ENCODE results near the gene RALGPS2.
"Not testable (repeated sequence)": the region's sequence is repeated elsewhere in the genome, so short reads cannot be mapped to it uniquely, and the experiment has no call there.

Gene RALGPS2

DNA sequence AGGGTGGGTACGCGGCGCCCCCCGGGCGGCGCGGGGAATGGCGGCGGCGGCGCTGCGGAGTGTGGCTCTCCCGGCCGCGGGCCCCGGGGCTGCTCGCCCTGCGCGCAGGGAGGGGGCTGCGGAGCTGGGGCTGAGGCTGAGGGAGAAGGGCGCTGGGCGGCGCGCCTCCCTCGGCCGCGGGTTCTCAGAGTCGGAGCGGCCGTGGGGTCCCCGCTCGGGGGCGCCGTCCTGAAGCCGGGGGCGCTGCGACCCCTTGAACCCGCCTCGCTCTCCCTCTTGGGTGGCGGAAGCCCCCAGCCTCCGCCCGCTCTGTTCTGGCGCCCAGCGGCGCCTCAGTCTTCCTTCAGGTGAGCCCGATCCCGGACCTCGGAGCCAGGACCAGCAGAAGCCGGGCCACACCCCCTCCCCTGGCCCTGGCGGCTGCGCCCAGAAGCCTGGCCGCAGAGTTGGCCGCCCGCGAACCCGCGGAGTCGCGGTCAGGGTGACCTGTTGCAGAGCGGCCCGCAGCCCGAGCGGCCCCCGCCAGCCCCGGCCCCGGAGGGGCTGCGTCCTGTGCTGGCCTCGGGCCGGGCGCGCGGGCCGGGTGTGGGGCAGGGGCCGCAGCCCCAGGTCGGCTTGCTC, 532 bp downstream of the RALGPS2 start:
- peak; percentile 17 for DNase-seq

DNA sequence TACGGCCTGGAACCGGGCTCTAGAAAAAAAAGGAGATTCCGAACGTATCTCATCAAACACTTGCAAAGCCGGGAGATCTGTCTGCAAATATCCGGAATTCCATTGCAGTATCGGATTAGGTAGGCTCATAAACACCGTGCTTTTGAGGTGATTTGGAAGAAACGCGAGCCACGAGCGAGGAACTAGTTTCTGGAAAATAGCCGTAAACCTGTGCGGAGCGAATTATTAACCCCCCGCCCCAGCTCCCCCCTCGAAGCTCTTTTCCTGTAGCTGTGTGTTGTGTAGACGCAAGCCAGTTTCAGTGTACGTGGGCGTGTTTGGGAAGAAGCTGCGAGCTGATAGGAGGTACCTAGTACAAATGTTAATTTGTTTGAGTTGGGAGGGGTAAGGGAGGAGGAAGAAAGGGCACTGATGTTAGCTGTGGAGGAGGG, 1.1 kb downstream of the RALGPS2 start:
- DNase-seq = no peak

DNA sequence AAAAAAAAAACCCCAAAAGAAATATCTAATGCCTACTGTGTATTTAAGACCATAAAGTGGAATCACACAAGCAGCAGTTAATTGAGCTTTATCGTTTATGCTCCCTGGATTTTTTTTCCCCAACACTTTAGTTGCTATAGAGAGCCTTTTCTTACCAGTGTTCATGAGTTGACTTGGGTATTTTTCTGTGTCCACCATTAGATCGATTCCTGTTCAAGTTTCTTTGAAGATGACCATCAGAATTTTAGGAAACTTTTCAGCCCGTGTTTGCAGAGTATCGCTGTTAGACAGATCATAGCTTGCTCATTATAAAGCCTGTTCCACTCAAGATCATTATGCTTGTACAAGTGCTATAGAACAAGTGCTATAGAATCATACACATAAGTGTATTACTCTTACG, 1.5 kb downstream of the RALGPS2 start:
- DNase-seq = no peak

DNA sequence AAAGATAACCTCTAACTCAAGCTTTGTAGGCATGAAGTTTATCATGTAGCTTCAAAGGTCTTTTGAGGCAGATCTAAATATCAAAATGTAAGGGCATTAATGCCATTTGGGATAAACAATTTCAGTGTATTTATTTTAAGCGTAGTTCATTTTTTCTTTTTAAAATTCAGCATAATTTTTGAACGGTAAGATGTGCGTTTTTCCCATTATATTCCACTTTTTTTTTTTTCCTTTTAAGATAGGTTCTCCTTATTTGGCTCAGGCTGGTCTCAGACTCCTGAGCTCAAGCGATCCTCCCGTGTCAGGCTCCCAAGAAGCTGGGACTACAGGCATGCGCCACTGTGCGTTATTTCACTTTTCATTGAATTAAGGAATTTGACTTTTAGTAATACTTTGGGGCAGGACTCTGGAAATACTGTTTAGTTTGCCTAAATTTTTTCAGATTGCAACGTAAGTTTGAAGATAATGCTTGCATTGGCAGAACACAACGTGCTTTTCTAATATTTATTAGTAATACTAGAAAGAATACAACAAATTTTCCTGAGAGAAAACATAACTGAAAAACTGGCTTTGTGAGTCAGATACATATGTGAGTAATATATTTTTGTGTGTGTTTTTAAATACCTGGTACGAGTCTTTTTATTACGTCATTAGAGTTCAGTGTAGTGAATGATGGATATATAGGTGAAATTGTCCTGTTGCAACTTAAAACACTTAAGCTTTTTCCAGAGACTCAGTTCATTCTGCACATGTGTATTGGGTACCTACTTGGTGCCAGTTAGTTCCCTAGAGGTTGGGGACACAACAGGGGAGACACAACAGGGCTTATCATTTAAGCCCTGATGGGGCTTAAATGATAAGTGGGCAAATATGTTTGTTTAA, 2.2 kb downstream of the RALGPS2 start:
- no peak for DNase-seq

DNA sequence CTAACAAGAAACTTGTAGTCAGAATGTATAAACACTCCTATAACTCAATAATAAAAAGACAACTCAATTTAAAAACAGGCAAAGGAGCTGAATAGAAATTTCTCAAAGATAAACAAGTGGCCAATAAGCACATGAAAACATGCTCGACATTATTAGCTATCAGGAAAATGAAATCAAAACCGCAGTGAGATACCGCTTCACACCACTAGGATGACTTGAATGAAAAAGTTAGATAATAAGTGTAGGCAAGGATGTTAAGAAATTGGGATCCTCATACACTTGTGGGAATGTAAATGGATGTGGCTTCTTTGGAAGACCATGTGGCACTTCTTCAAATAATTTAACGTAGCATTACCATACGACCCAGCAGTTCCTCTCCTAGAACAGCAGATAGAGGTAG, 8.9 kb downstream of the RALGPS2 start:
- DNase-seq = no peak

DNA sequence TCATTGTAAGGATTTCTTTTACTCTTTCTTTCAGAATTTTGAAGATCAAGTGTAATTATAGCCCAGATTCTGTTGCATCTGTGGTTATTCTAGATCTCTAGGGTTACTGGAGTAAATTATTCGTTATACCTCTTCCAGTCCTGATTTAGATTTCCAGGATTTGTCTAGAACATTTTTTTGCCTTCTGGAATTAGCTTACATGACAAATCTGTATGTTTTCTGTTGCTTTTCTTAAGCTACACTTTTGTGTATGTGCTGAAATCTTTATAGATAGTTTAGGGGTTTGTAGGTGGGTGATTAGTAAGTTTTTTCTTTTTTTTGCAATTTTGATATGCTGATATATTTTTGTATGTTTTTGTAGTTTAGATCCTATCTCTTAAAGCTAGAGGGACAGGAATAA, 13.7 kb downstream of the RALGPS2 start:
- no peak for DNase-seq

DNA sequence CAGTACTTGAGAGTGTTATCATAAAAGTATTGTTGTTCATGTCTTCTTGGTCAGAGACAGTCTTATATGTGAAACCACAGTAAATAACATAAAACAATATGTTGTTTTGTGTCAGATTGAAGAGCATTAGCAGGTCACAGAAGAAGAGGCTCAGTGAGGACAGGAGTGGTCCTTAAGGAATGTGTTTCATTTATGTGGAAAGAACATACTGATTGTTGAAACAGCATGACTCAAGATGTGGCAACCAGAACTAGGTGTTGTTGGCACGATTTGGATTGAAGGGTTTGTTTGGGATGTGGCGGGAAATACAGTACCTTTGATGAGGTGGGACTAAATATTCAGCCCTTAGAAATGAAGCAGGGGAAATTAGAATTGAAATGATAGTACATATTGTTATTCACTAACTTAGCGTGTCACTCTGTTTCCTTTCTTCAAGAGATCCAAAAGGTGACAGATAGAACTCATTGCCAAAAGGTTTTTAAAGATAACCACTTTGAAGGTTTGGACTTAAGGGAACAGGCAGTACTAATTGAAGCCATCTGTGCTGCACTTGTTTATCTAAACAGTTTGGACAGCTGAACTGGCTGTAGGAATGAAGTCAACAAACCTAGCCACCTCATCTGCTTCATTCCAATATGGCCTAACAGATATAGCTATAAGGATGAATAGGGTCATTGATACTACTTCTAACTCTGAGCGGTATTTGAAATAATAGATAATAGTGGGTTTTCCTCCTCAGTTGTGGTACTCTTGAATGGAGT, 14.4 kb downstream of the RALGPS2 start:
- DNase-seq = no peak

DNA sequence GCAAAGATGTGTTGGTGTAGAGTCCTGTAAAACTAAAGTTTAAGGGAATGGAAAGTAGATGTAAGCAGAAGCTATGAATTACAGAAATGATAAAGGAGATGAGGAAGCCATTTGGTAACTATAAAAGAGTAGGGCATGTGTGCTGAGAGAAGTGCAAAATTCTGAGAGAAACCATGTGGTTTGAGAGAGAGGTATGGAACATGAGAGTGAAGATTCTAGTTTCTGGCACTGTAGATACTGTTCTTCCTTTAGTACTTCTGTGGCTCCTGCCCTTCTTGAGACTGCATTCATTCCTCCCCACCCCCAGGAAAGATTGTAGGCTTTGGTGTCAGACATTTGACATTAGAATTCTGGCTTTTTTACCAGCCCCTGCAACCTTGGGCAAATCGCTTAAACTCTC, 15.4 kb downstream of the RALGPS2 start:
- DNase-seq = no peak

DNA sequence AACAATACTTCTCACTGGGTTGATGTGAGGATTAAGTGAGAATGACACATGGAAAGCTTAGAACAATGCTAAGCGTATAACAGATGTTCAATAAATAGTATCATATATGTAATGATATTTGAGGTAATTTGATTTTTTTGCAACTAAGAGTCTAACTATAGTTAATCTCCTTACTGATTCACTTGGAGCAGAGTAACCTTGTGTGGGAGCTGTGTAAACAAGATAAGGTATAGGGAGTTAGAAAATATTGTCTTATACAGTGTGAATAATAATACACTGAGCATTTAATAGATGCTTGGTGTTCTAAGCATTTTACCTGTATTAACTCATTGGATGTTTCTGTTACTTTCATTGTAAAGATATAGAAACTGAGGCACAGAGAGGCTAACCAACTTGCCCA, 15.9 kb downstream of the RALGPS2 start:
- DNase-seq = no peak

DNA sequence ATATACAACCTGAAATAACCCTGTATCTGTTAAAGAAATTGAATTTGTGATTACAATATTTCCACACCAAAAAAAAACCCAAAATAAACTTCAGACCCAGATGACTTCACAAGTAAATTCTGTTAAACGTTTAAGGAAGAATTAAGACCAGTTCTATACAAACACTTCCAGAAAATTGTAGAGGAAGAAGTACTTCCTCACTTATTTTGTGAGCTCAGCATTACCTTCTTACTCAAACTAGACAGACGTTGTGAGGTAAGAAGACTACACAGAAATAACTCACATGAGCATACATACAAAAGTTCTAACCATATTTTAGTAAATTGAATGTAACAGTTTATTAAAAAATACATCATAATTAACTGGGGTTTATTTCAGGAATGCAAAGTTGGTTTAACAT, 18.8 kb downstream of the RALGPS2 start:
- DNase-seq = no peak

DNA sequence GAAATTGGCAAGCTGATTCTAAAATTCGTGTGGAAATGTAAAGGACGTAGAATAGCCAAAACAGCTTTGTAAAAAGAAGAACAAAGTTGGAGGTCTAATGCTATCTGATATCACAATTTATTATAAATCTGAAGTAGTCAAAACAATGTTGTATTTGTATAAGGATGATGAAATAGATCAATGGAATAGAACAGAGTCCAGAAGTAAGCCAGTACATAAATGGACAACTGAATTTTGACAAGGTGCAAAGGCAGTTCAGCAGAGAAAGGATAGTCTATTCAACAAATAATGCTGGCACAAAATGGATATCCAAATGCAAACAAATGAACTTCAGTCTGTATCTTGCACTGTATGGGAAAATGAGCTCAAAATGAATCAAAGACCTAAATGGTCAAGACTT, 20.2 kb downstream of the RALGPS2 start:
- no peak for DNase-seq

DNA sequence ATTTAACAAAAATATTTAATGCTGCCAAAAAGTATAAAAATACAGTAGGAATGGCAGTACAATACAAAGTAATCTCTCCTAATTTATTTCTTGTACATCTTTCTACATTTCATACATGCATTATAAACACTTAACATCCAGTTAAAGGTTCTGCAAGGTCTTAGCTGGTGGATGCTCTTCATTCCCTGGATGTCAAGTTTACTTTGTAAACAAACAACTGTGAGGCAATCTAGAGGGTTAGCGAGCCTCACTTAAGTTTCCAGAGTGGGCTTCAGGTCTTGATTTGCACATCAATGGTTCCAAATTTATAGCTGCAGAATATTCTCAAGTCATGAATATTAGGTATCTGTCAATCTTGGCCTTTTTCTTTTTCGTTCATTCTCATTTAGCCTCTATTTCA, 21.3 kb downstream of the RALGPS2 start:
- DNase-seq = no peak

DNA sequence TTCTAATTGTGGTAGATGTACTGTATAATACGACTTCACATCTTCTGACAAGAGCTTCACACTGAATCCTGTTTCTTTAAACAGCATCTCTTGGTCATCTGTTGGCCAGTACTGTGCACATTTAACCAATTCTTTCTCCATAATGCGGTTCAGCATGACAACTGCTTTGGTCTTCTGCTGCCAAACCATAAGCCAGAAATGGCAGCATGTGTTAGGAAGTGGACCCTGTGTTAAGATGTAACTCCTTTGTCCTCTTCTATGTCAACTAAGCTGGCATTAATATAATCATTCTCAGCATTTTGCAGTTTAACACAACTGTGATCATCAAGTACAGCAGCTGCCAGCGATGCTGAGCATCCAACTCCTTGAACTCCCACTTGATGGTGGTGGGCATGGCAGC, 22.3 kb downstream of the RALGPS2 start:
- DNase-seq = not testable (repeated sequence)

DNA sequence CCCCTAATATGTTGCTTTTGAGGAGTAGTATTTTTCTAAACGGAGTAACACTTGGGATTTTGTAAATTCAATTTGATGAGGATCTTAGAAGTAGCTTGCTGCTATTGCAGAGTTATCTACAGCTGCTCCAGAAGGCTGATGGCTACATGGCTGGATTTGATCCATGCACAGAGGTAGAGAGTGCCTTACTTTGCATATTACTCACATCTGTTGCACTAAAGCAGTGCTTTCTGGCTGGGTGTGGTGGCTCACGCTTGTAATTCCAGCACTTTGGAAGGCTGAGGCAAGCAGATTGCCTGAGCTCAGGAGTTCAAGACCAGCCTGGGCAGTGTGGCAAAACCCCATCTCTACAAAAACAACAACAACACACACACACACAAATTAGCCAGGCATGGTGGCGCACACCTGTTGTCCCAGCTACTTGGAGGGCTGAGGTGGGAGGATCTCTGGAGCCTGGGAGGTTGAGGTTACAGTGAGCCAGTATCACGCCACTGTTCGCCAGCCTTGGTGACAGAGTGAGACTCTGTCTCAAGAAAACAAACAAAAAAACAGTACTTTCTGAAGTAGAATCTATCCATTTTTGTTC, 24.6 kb downstream of the RALGPS2 start:
- DNase-seq = no peak

DNA sequence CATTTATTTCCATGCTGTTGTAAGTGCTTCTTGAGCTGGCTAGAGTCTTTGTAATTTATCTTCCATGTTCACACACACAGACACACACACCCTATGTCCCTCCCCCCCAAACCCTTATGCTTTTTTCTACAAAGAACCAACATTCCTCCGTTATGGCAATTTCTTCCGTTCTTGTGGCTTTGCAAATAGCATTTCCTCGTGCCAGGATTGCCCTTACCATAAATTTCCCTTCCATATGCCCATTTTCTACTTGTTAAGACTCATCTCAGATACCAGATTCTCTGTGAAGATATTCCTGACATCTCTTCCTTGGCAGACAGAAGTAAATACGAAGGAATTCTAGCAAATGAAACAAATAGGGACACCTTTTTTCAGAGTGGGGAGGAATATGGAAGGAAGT, 26.0 kb downstream of the RALGPS2 start:
- DNase-seq = no peak

DNA sequence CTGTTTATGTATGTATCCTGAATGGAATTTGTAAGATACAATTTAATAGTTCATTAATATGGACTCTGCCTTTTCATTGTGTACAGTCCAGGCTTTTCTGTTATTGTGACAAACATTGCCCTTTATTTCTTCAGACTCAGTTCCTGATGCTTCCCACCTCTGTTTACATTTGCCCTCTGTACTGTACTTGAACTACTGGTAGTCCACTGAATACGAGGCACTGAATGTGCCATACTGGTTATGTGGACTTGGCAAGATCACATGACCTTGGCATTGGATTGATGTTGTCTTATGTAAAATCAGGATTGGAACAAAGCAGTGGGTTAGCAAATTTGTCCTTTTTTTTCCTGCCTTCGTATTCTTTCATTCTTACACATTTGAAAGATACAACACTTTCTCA, 27.8 kb downstream of the RALGPS2 start:
- no peak for DNase-seq

DNA sequence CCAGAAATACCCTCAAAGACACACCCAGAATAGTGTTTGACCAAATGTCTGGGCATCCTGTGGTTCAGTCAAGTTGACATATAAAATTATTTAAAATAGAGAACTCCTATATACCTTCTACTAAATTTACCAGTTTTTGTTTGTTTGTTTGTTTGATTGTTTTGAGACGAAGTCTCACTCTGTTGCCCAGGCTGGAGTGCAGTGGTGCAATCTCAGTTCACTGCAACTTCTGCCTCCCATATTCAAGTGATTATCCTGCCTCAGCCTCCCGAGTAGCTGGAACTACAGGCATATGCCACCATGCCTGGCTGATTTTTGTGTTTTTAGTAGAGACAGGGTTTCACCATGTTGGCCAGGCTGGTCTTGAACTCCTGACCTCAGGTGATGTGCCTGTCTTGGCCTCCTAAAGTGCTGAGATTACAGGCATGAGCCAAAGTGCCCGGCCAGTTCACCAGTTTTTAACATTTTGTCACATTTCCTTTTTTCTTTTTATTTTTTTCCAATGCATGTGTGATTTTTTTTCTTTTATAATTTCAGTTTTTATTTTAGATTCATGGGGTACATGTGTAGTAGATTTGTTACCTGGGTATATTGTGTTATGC, 29.7 kb downstream of the RALGPS2 start:
- DNase-seq = not testable (repeated sequence)

DNA sequence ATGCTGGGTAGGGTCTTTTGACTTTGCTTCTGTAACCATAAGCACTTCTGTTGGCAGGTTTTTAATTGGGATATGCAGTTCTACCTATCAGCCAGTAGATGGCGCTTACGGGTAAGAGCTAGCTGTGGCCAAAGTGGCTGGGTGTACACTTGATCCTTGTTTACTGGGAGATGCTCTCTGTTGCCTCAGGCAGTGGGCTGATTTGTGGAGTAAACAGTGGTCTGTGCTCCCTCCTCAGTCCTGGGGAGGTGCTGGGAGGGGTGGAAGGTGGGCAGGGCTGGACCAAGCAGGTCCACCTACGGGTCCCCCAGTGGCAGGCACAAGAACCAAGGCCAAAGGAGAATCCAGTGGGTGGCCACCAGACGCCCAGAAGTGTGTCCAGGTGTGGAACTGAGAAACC, 43.4 kb downstream of the RALGPS2 start:
- no peak for DNase-seq

DNA sequence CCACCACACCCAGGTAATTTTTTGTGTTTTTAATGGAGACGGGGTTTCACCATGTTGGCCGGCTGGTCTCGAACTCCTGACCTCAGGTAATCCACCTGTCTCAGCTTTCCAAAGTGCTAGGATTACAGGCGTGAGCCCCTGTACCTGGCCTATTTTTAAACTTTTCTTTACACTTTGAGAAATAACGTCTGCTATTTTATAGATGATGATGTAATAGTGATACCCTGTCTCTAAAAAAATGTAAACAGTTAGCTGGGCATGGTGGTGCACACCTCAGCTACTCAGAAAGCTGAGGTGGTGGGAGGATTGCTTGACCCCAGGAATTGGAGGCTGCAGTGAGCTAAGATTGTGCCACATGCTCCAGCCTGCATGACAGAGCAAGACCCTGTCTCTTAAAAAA, 47.9 kb downstream of the RALGPS2 start:
- DNase-seq = no peak

DNA sequence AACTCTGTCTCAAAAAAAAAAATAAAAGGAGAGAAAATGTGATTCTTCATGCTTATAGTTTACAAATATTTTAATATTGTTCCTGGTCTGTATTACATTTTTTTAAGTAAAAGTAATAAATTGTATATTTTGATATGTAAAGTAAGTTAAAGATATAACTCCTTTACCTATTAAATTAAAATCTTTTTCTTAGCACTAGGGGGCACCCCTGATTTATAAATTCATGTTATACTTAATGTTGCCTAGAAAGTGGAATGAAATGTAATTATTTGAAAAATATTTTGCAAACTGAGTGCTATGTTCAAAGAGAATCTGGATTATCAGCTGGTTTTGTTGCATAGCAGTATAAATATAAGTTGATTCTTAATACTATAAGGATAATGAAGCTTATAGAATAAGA, 49.2 kb downstream of the RALGPS2 start:
- DNase-seq = no peak

DNA sequence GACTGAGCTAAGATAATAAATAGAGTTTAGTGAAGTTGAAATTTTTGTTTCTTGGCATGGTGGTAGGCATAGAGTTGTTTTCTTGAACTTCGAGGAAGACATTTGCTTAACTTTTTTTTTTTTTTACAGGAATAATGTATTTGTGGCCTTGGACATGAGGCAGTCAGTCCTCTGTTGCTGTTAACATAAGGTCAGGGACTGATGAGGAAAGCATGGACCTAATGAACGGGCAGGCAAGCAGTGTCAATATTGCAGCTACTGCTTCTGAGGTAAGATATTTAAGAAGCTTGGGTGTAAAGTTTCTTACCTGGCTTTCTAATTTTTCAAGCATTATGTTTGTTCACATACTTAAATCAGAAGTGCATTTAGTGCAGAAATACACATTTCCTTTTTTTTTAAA, 51.5 kb downstream of the RALGPS2 start:
- DNase-seq = no peak

DNA sequence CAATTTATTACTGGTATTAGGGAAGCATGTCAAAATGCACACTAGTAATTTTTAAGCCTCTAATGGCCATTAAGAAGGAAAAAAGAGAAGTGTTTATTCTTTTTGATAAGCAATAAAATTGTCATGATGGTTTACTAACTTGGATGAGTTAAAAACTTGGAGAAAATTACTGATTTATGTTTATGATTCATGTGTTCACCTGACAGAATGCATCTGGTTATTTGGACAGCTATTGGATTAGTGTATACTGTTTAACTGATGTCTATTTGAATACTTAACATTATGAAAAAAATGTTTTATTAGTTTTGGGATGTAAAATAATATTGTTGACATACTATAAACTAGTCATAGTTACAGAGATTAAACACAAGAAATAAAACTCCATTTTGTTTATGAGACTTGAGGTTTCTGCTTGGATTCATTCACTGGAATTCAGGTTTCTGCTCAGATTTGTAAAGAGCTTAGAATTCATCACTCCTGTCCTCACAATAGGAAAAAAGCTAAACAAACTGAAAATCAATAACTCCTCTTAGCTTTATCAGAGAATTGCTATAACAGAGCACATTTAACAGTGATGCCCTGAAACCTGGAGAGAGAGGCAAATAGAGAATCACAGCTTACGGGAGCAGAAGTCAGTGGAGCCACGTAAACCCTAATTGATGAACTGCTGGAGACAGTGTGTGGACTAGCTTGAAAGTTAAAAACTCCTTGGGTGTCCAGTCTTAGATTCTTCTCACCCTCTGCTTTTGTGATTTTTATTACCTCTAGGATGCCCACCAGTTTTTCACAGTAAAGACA, 56.7 kb downstream of the RALGPS2 start:
- DNase-seq = no peak

Data from activated gamma-delta T cell (primary cell).